Fibroblast of skin of back (primary cell): ENCODE data around the gene ZNF581.
A peak's percentile ranks its signal among the peaks of the same experiment; 100 is the strongest.

Experiments used
- DNase-seq: peaks from one replicate; pipeline ENCODE4 v3.0.0-alpha.2; 2013

The ZNF581 gene

GRCh38 chr19:55668603-55669348 lies 25.3 kb downstream of the ZNF581 start:
- no peak for DNase-seq

- no peak for DNase-seq
Measured at GRCh38 chr19:55669418-55670279, 26.2 kb downstream of the ZNF581 start.

- DNase-seq: no peak
Measured at GRCh38 chr19:55670280-55671053, 27.0 kb downstream of the ZNF581 start.

GRCh38 chr19:55671054-55671378 lies 27.6 kb downstream of the ZNF581 start:
- no peak for DNase-seq

- peak; percentile 63 for DNase-seq
Measured at GRCh38 chr19:55672418-55672817, 29.0 kb downstream of the ZNF581 start.

GRCh38 chr19:55673465-55673864 lies 30.0 kb downstream of the ZNF581 start:
- DNase-seq: no peak

- no peak for DNase-seq
Measured at GRCh38 chr19:55673889-55674288, 30.4 kb downstream of the ZNF581 start.

- no peak for DNase-seq
Measured at GRCh38 chr19:55674459-55674840, 31.0 kb downstream of the ZNF581 start.

GRCh38 chr19:55674841-55675660 lies 31.6 kb downstream of the ZNF581 start, which contains the start of gene EPN1:
EPN1 (plus strand) TSS chr19:55675226; CDS start chr19:55678628, 3,402 bp downstream.
- peak; percentile 96 for DNase-seq

- DNase-seq: no peak
Measured at GRCh38 chr19:55675661-55676354, 32.4 kb downstream of the ZNF581 start.

- DNase-seq: no peak
Measured at GRCh38 chr19:55676383-55676782, 32.9 kb downstream of the ZNF581 start.

- no peak for DNase-seq
Measured at GRCh38 chr19:55676889-55677505, 33.5 kb downstream of the ZNF581 start.

- no peak for DNase-seq
Measured at GRCh38 chr19:55677572-55678028, 34.2 kb downstream of the ZNF581 start.

GRCh38 chr19:55678121-55678671 lies 34.7 kb downstream of the ZNF581 start:
- no peak for DNase-seq

- DNase-seq: peak; percentile 24
Measured at GRCh38 chr19:55679343-55680257, 36.2 kb downstream of the ZNF581 start.

- no peak for DNase-seq
Measured at GRCh38 chr19:55680339-55681130, 37.1 kb downstream of the ZNF581 start.

- no peak for DNase-seq
Measured at GRCh38 chr19:55681131-55682092, 38.0 kb downstream of the ZNF581 start.
